NCI-H146 (cell line): Measurements from ENCODE around the gene PRR36.

Source experiments
- DNase-seq: peaks from one replicate; lab custom pipeline; 2025; lab: John Stamatoyannopoulos, UW

Gene PRR36

DNA sequence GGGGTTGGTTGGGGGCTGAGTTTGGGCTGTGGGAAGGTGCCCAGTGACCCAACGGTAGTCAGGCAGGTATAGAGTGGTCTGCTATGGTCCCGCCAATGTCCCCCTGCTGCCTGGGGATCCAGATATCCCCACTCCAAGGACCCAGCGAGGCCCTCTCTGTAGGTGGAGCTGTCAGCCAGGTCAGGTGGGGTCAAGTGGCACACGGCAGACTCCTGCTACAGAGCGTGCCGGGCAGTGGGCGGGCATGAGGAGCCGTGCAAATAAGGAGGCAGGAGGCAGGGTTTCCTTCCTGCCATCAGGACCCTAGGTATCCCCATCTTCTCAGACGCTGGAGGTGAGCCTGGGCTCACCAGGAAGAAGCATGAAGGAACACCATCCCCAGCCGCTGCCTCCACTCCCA, 29.2 kb downstream of the PRR36 start:
- DNase-seq, result no peak

DNA sequence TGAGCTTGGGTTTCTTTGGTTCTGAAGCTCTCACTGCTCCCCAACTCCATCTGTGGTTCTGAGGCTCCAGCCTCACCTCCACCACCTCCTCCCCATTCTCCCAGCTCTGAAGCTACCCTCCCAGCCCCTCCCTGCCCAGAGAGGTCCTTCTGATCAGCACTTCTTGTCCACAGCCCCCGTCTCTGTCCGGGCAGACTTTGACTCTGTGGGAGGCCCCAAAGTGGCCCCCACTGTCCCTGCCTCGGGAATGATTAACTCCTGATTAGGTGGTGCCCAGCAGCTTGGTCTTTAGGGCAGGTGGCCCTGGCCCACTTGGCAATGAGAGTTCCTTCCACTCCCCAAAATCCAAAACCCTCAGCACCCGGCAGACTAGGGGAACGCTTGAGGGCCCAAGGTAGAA, 29.8 kb downstream of the PRR36 start:
- no peak for DNase-seq

DNA sequence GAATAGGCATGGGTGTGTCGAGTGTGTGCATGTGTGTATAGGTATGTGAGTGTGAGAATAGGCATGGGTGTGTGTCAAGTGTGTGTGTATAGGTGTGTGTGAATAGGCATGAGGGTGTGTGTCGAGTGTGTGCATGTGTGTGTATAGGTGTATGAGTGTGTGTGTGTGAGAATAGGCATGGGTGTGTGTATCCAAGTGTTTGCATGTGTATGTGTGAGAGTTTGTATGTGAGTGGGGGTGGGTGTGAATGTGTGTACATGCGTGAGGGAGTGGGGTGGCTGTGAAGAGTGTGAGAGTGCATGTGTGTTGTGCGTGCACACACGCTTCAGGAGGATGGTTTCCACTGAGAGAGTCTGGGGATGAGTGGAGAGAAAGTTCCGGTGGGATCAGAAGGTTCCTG, 30.7 kb downstream of the PRR36 start:
- no peak for DNase-seq

GRCh38 chr19:7842661-7843294, 31.4 kb downstream of the PRR36 start:
- DNase-seq, result no peak

DNA sequence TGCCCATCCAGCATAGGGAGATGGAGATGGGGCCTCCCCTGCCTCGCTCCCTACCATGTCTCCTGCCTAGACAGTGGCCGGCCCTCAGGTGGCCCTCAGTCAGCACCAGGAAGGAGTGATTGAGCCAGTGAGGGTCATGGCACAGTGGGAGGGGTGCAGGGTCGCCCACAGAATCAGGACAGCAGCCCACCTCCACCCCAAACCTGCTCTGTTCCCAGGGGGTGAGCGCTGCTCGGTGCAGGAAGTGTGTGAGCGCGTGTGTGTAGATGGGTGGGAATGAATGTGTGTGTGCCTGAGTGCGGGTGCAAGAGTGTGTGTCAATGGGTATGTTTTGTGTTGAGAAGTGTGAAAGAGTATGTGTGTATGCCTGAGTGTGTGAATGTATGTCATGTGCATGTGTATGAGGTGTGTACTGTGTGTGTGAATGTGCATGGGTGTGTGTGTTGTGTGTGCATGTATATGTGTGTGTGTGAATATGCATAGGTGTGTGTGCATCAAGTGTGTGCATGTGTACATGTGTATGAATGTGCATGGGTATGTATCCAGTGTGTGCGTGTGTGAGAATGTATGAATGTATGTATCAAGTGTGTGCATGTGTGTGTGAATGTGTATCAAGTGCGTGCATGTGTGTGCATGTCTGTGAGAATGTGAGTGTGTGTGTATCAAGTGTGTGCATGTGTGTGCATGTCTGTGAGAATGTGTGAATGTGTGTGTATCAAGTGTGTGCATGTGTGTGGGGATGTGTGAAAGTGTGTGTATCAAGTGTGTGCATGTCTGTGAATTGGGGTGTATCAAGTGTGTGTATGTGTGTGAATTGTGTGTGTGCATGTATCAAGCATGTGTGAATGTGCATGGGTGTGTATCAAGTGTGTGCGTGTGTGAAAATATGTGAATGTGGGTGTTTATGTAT, 32.2 kb downstream of the PRR36 start:
- DNase-seq, result no peak

GRCh38 chr19:7840629-7841028, 33.6 kb downstream of the PRR36 start:
- DNase-seq, result no peak

- DNase-seq, result no peak
These were observed 34.7 kb downstream of the PRR36 start for GRCh38 chr19:7839476-7839875.

GRCh38 chr19:7833225-7834099, 40.7 kb downstream of the PRR36 start:
- no peak for DNase-seq

- DNase-seq, result no peak
These were observed 41.4 kb downstream of the PRR36 start for GRCh38 chr19:7832781-7833180.

GRCh38 chr19:7832009-7832408, 42.2 kb downstream of the PRR36 start:
- DNase-seq, result no peak

DNA sequence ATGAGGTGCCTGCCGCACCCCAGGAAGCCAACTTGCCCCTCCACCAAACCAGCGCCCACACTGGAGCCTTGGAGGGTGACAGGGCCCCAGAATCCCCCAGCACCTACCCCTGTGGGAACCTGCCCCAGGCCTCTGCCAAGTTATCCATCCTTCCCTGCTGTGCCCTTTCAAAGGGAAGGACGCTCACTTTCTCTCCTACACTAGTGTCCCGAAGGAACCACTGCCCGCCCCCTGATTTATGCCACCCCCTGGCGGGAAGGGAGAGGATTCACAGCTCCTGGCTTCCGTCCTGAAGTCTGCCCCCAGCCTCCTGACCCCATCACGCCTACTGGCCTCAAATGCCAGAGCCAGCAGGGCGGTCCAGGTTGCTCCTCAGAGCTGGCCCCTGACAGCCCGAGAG, 42.7 kb downstream of the PRR36 start:
- peak; percentile 7 for DNase-seq

DNA sequence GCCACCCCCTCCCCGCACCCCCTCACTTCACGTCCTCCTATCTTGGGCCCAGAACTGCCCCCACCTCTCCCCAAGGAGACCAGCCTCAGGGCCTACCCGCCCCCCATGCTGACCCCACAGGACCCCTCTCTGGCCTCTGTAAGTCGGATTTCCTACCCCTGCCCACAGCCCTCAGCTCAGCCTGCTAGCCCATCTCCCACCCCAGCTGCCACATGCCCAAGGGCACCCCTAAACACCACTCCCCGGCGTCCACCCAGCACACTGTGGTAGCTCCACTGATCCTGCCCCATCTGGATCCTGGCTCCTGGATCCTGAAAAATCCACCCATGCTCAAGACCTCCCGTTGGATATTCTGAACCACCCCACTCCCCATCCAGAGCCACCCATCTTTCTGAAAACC, 43.4 kb downstream of the PRR36 start:
- DNase-seq, result no peak

DNA sequence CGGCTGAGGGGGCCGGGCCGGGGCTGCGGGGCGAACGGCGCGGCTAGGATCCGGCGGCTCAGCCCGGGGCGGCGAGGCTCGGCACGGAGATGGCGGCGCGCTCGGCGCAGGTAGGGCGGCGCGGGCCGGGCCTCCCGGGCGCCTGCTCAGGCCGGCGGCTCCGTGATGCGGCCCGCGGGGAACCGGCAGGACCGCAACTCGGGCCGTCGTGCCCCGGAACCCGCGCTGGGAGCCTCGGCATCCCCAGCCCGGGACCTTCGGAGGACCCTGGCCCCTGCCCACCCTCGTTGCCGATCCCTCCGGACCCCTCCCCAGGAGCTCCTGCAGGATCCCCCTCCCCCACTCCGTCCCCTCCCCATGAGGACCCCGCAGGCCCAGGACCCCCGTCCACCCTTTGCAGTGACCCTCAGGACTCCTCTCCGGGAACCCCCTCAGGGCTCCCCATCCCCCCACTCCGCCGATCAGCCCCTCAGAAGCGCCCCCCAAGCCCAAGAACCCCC, 43.9 kb downstream of the PRR36 start:
- DNase-seq, result no peak

DNA sequence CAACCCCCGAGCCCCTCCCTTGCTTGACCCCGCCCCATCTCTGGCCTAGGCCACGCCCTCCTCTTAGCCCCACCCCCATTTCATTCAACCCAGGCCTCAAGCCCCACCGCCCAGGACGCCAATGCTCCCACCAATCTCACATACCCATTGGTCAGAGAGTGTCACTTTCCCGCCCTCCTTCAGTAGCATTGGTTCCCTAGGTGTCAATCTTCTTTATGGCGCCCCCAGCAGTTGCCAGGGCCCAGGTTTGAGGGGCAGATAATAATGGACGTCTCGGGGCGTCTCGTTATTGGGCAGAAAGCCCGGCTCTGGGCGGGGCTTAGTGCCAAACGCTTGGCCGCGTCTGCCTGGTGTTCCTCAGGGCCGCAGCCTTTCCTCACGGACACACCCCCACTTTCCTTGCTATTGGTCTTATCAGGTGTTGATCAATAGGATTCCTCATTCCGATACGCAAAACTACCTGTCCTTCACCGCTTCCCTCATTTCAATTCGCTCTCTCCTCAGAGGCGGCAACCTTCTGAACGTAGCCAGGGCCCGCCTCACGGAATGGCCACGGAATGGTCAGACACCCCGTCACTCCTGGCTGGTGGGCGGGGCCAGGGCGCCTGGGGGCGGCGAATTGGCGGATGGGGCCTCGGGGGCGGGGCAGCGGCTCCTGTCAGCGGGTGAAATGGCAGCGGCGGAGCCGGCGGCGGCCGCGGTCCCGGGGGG, 44.5 kb downstream of the PRR36 start, which contains the start of gene EVI5L:
Gene EVI5L, plus strand, starts transcription at position 658 of the 711 bp plus-strand sequence. CDS start 16,325 bp downstream, outside the sequence.
- DNase-seq, result peak; percentile 99

DNA sequence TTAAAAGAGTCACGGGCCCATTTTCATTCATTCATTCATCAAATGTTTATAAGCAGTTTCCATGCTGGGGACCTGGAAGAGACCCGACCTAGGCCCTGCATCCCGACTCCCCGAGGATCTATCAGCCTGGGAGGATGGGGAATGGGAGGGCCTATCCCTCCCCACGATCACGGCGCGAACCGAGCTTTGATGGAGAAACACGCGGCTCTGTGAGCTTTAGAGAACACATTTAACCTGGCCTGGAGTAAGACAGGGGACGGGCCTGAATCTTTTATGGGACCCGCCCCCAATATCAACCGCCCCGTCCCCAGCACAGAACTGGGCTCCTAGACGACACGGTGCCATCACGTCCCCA, 45.0 kb downstream of the PRR36 start:
- DNase-seq, result no peak

- no peak for DNase-seq
These were observed 50.4 kb downstream of the PRR36 start for GRCh38 chr19:7823686-7824301.

DNA sequence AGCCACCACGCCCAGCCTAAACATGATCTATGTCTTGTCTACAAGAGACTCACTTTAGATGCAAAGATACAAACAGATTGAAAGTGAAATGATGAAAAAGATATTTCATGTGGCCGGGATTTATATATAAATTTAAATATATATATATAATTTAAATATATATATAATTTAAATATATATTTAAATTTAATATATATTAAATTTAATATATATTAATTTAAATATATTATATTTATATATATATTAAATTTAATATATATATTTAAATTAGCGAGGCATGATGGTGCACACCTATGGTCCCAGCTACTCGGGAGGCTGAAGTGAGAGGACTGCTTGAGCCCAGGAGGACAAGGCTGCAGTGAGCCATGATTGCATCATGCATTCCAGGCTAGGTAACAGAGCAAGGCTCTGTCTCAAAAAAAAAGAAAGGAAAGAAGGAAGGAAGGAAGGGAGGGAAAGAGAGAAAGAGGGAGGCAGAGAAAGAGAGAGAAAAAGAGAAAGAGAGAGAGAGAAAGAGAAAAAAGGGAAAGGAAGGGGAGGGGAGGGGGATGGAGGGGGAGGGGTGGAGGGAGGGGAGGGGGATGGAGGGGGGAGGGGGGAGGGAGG, 51.2 kb downstream of the PRR36 start:
- no peak for DNase-seq

GRCh38 chr19:7820588-7820987, 53.6 kb downstream of the PRR36 start:
- no peak for DNase-seq

DNA sequence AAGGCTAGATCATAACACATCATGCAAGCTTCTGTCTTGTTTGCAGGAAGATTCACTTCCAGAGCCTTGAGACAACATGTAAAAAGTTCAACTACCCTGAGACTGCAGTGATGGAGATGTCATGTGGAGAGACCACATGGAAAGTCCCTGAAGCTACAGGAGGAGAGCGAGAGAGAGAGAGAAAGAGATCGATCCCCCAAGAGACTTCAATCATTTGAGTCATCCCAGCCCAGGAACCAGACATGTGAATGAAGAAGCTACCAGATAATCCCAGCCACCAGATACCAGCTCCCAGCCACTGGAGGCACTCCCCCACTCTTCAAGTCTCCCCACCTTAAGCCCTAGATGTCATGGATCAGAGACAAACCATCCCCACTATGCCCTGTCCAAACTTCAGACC, 54.9 kb downstream of the PRR36 start:
- DNase-seq, result no peak

DNA sequence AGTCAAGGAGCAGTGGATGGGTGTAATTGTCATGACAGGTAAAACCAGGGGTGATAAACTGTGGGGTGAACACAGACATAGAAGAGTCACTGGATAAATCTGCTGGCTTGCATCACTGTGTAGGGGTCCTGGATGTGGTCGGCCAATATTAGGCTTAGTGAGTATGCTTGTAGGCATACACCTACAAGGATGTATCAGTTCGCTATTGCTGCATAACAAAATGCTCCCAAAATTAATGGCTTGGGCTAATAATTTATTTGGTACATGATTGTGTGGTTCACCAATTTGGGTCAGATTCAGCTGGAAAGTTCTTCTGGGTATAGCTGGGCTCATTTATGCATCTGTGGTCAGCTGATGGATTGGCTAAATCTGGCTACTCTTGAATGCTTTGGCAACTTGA, 55.4 kb downstream of the PRR36 start:
- DNase-seq, result no peak
